Mesenchymal stem cell (in vitro differentiated cells and primary cell): ENCODE measurements around the gene SLC5A10.

Experiments
- DNase-seq: peaks from one replicate; pipeline ENCODE4 v3.0.0-alpha.2; 2013
- H2AFZ ChIP-seq: one replicate; pipeline ENCODE4 v1.6.1; 2013; ENCODE audit warnings: low read depth, mild to moderate bottlenecking, control low read depth, inconsistent platforms, low read length, moderate library complexity
- H2AK5ac ChIP-seq: 2 replicates; pipeline ENCODE4 v1.6.1; 2013; ENCODE audit warnings: low read length, moderate library complexity, mild to moderate bottlenecking, inconsistent platforms; ENCODE audit not compliant: severe bottlenecking
- H2BK120ac ChIP-seq: one replicate; pipeline ENCODE4 v1.6.1; 2013; ENCODE audit warnings: low read depth, mild to moderate bottlenecking, inconsistent platforms, low read length, moderate library complexity
- H2BK12ac ChIP-seq, 2 experiments: one replicate each; pipeline ENCODE4 v1.6.1; 2013; ENCODE audit warnings: inconsistent platforms in 2 of 2, low read length in 2 of 2, mild to moderate bottlenecking in 2 of 2, moderate library complexity in 2 of 2, control low read depth in 1 of 2
- H2BK15ac ChIP-seq: one replicate; pipeline ENCODE4 v1.6.1; 2013; ENCODE audit warnings: mild to moderate bottlenecking, low read depth, inconsistent platforms; ENCODE audit not compliant: poor library complexity, severe bottlenecking
- H2BK5ac ChIP-seq: 2 replicates; pipeline ENCODE4 v1.6.1; 2013; ENCODE audit warnings: low read depth, mild to moderate bottlenecking, low read length, control low read depth, inconsistent platforms; ENCODE audit not compliant: poor library complexity, severe bottlenecking
- H3K14ac ChIP-seq, 2 experiments: one replicate each; pipeline ENCODE4 v1.6.1; 2013; ENCODE audit warnings: inconsistent platforms in 2 of 2, low read length in 2 of 2, control low read depth in 1 of 2, mild to moderate bottlenecking in 1 of 2, moderate library complexity in 1 of 2
- H3K18ac ChIP-seq, 2 experiments: one replicate each; pipeline ENCODE4 v1.6.1; 2013; ENCODE audit warnings: inconsistent platforms in 2 of 2, low read length in 2 of 2, control low read depth in 1 of 2, low read depth in 1 of 2, mild to moderate bottlenecking in 1 of 2
- H3K23ac ChIP-seq, 2 experiments: one replicate each; pipeline ENCODE4 v1.6.1; 2013; ENCODE audit warnings: inconsistent platforms in 2 of 2, low read length in 2 of 2, mild to moderate bottlenecking in 2 of 2, moderate library complexity in 2 of 2, control low read depth in 1 of 2
- H3K27ac ChIP-seq: 2 replicates; pipeline ENCODE4 v1.5.1; 2013; ENCODE audit warnings: mild to moderate bottlenecking, moderate library complexity, low read length, control low read depth, inconsistent platforms; ENCODE audit not compliant: poor library complexity, severe bottlenecking
- H3K27me3 ChIP-seq, 2 experiments: 2 replicates each; pipeline versions ENCODE4 v1.6.1 to v1.7.0; 2013; ENCODE audit warnings: low read length in 2 of 2, mild to moderate bottlenecking in 2 of 2, moderate library complexity in 2 of 2, control low read depth in 1 of 2, inconsistent platforms in 1 of 2; ENCODE audit not compliant: control insufficient read depth in 1 of 2, insufficient read depth in 1 of 2
- H3K36me3 ChIP-seq, 2 experiments: 2 replicates each; pipeline versions ENCODE4 v1.6.1 to v1.7.0; 2013; ENCODE audit warnings: low read length in 2 of 2, control low read depth in 1 of 2, inconsistent platforms in 1 of 2, low read depth in 1 of 2, mild to moderate bottlenecking in 1 of 2; ENCODE audit not compliant: insufficient read depth in 2 of 2, control insufficient read depth in 1 of 2
- H3K4ac ChIP-seq, 2 experiments: one replicate each; pipeline ENCODE4 v1.6.1; 2013; ENCODE audit warnings: inconsistent platforms in 2 of 2, low read length in 2 of 2, mild to moderate bottlenecking in 2 of 2, moderate library complexity in 2 of 2, control low read depth in 1 of 2, low read depth in 1 of 2
- H3K4me1 ChIP-seq: 2 replicates; pipeline ENCODE4 v1.6.1; 2013; ENCODE audit warnings: low read depth, low read length, control low read depth; ENCODE audit not compliant: control insufficient read depth, insufficient read depth
- H3K4me2 ChIP-seq: 2 replicates; pipeline ENCODE4 v1.6.1; 2013; ENCODE audit warnings: low read length, mild to moderate bottlenecking, inconsistent platforms; ENCODE audit not compliant: poor library complexity, severe bottlenecking
- H3K4me3 ChIP-seq, 2 experiments: 2 replicates each; pipeline versions ENCODE4 v1.5.1 to v1.7.0; 2013; ENCODE audit warnings: low read length in 2 of 2, mild to moderate bottlenecking in 2 of 2, control low read depth in 1 of 2, low read depth in 1 of 2; ENCODE audit not compliant: insufficient read depth in 1 of 2
- H3K79me1 ChIP-seq: replicated peaks from 2 replicates; pipeline ENCODE4 v1.6.1; 2013; ENCODE audit warnings: mild to moderate bottlenecking, control low read depth, low read length, inconsistent platforms; ENCODE audit not compliant: poor library complexity, severe bottlenecking
- H3K9ac ChIP-seq: 2 replicates; pipeline ENCODE4 v1.7.0; 2013; ENCODE audit warnings: mild to moderate bottlenecking, low read length, moderate library complexity
- H3K9me3 ChIP-seq: 2 replicates; pipeline ENCODE4 v1.7.0; 2013; ENCODE audit warnings: mild to moderate bottlenecking, low read length; ENCODE audit not compliant: control insufficient read depth
- H4K8ac ChIP-seq: one replicate; pipeline ENCODE4 v1.6.1; 2013; ENCODE audit warnings: inconsistent platforms, mild to moderate bottlenecking, low read length, moderate library complexity
- H4K91ac ChIP-seq: one replicate; pipeline ENCODE4 v1.6.1; 2013; ENCODE audit warnings: mild to moderate bottlenecking, low read length, inconsistent platforms
- WGBS: methylation state at CpG from one replicate; pipeline ENCODE4 v1.1.7; 2013; ENCODE audit warnings: mixed read lengths; 5-methylcytosine and 5-hydroxymethylcytosine counted together

Gene SLC5A10

GRCh38 chr17:18977646-18978045 is 25.7 kb downstream of the SLC5A10 start:
- no peak overlapping the region for H2BK120ac ChIP-seq
- no peak overlapping the region for H3K4me2 ChIP-seq
- no peak overlapping the region for H3K9ac ChIP-seq
- H3K14ac ChIP-seq: no peak overlapping the region
- H2BK12ac ChIP-seq: no peak overlapping the region
- H3K23ac ChIP-seq: no peak overlapping the region
- H2BK5ac ChIP-seq: no peak overlapping the region
- H3K4ac ChIP-seq: no peak overlapping the region
- peaks cover 14 to 49% of the 10 kb centered on the region in 2 experiments for H3K36me3 ChIP-seq
- H3K27me3 ChIP-seq: no peaks in the 10 kb centered on the region
- H3K79me1 ChIP-seq: peaks cover 14% of the 10 kb centered on the region
- H3K4me1 ChIP-seq: peaks cover 40% of the 10 kb centered on the region
- H4K8ac ChIP-seq: no peak overlapping the region
- no peak overlapping the region for H3K18ac ChIP-seq
- no peak overlapping the region for H4K91ac ChIP-seq
- no peaks in the 10 kb centered on the region for H3K9me3 ChIP-seq
- WGBS: 96% methylated on average over 19 of the region's 19 CpGs
- no peak overlapping the region for H2AFZ ChIP-seq
- H3K4me3 ChIP-seq: no peak overlapping the region
- DNase-seq: no peak
- H2BK15ac ChIP-seq: no peak overlapping the region
- no peak overlapping the region for H3K27ac ChIP-seq
- H2AK5ac ChIP-seq: no peak overlapping the region

GRCh38 chr17:18978050-18978449 is 26.1 kb downstream of the SLC5A10 start:
- Histone ChIP-seq H2BK15ac (no peak overlapping the region), H3K27ac (no peak overlapping the region), H3K4me1 (peaks cover 44% of the 10 kb centered on the region), H3K14ac (no peak overlapping the region), H2AK5ac (no peak overlapping the region), H3K36me3 (peaks cover 14 to 49% of the 10 kb centered on the region in 2 experiments), H3K4me3 (no peak overlapping the region), H2BK120ac (no peak overlapping the region), H2AFZ (no peak overlapping the region), H2BK12ac (no peak overlapping the region), H2BK5ac (no peak overlapping the region), H3K4ac (no peak overlapping the region), H3K27me3 (no peaks in the 10 kb centered on the region), H3K23ac (no peak overlapping the region), H3K18ac (no peak overlapping the region), H3K9me3 (no peaks in the 10 kb centered on the region), H3K4me2 (no peak overlapping the region), H3K79me1 (peaks cover 14% of the 10 kb centered on the region), H4K8ac (no peak overlapping the region), H3K9ac (no peak overlapping the region), H4K91ac (no peak overlapping the region)
- 94% methylated on average over 13 of the region's 13 CpGs for WGBS
- DNase-seq: no peak

- H3K14ac ChIP-seq: no peak overlapping the region
- no peaks in the 10 kb centered on the region for H3K27me3 ChIP-seq
These were observed 26.7 kb downstream of the SLC5A10 start for GRCh38 chr17:18978655-18979054.

GRCh38 chr17:18980682-18981334 is 28.8 kb downstream of the SLC5A10 start:
- Histone ChIP-seq H3K79me1 (peaks cover 18% of the 10 kb centered on the region), H3K4me2 (no peak overlapping the region), H2AFZ (no peak overlapping the region), H2BK5ac (no peak overlapping the region), H2BK12ac (peak overlapping the region in 1 of 2 experiments; percentile 15), H3K14ac (no peak overlapping the region), H3K4me3 (no peak overlapping the region), H2BK15ac (no peak overlapping the region), H4K91ac (no peak overlapping the region), H4K8ac (peak overlapping the region; percentile 28), H3K4ac (no peak overlapping the region), H3K27ac (peak overlapping the region; percentile 72), H3K4me1 (peaks cover 48% of the 10 kb centered on the region), H2BK120ac (no peak overlapping the region), H3K36me3 (peaks cover 14 to 62% of the 10 kb centered on the region in 2 experiments), H2AK5ac (peak overlapping the region; percentile 77), H3K23ac (no peak overlapping the region), H3K27me3 (no peaks in the 10 kb centered on the region), H3K18ac (no peak overlapping the region), H3K9me3 (no peaks in the 10 kb centered on the region), H3K9ac (peak overlapping the region; percentile 78)
- no peak for DNase-seq
- WGBS: 57% methylated on average over 8 of the region's 13 CpGs

More at GRCh38 chr17:18978655-18979054, 26.7 kb downstream of the SLC5A10 start:
- peaks cover 13% of the 10 kb centered on the region for H3K79me1 ChIP-seq
- no peak overlapping the region for H3K4me3 ChIP-seq
- no peak for DNase-seq
- H3K9ac ChIP-seq: no peak overlapping the region
- no peak overlapping the region for H4K8ac ChIP-seq
- H2BK15ac ChIP-seq: no peak overlapping the region
- no peak overlapping the region for H2BK5ac ChIP-seq
- H2BK12ac ChIP-seq: no peak overlapping the region
- no peak overlapping the region for H3K27ac ChIP-seq
- H3K23ac ChIP-seq: no peak overlapping the region
- H3K36me3 ChIP-seq: peaks cover 14 to 53% of the 10 kb centered on the region in 2 experiments
- H2BK120ac ChIP-seq: no peak overlapping the region
- peaks cover 48% of the 10 kb centered on the region for H3K4me1 ChIP-seq
- no peak overlapping the region for H3K18ac ChIP-seq
- no peaks in the 10 kb centered on the region for H3K9me3 ChIP-seq
- no peak overlapping the region for H4K91ac ChIP-seq
- H3K4me2 ChIP-seq: no peak overlapping the region
- H2AFZ ChIP-seq: no peak overlapping the region
- H3K4ac ChIP-seq: no peak overlapping the region
- H2AK5ac ChIP-seq: no peak overlapping the region
- 92% methylated on average over 17 of the region's 17 CpGs for WGBS
